Measurements from ENCODE around the gene GNG7.

Gene GNG7

GRCh38 chr19:2724148-2724557, 21.7 kb upstream of the GNG7 start:
- H3K27ac ChIP-seq (ENCODE audit: low read depth, low read length), result no peak overlapping the region
- no CpG with 5 or more reads among the region's 7 CpGs for WGBS (ENCODE audit: extremely low coverage, insufficient coverage, insufficient read length)
- no peak overlapping the region for H3K14ac ChIP-seq (ENCODE audit: low read length)
- H3K9ac ChIP-seq (ENCODE audit: low read length), result no peak overlapping the region
- peaks cover 6% of the 10 kb centered on the region for H3K9me3 ChIP-seq (ENCODE audit: insufficient read depth, low read depth, low read length)
- no peak overlapping the region for H2AK5ac ChIP-seq (ENCODE audit: low read length)
- no peak for DNase-seq
- no peak overlapping the region for H3K4ac ChIP-seq (ENCODE audit: low read depth, low read length)
- no peak overlapping the region for H4K8ac ChIP-seq (ENCODE audit: low read depth, low read length)
- H2BK5ac ChIP-seq (ENCODE audit: low read depth, low read length, poor library complexity), result no peak overlapping the region
- H3K18ac ChIP-seq (ENCODE audit: low read length), result no peak overlapping the region
- peaks cover 4 to 11% of the 10 kb centered on the region in 2 experiments for H3K4me1 ChIP-seq (ENCODE audit: control insufficient read depth in 1 of 2, insufficient read depth in 2 of 2, low read length in 2 of 2)
- H3K36me3 ChIP-seq (ENCODE audit: control insufficient read depth in 1 of 2, insufficient read depth in 2 of 2, low read length in 2 of 2), result no peaks in the 10 kb centered on the region
- H3K79me2 ChIP-seq (ENCODE audit: control insufficient read depth, insufficient read depth, low read length, poor library complexity), result no peaks in the 10 kb centered on the region
- H2BK12ac ChIP-seq (ENCODE audit: low read length), result no peak overlapping the region
- no peak overlapping the region for H3K4me2 ChIP-seq (ENCODE audit: low read length)
- no peak overlapping the region for H3K4me3 ChIP-seq (ENCODE audit: low read depth, low read length)
- H3K79me1 ChIP-seq (ENCODE audit: low read length), result no peaks in the 10 kb centered on the region
- no peak overlapping the region for H3K23ac ChIP-seq (ENCODE audit: low read length)
- no peak overlapping the region for H2AFZ ChIP-seq (ENCODE audit: insufficient read depth, low read length, poor library complexity)
- H4K91ac ChIP-seq (ENCODE audit: low read depth, low read length), result no peak overlapping the region
- peaks cover 32% of the 10 kb centered on the region for H3K27me3 ChIP-seq (ENCODE audit: insufficient read depth, low read length)
- H4K12ac ChIP-seq (ENCODE audit: low read depth, low read length), result no peak overlapping the region
- H2BK120ac ChIP-seq (ENCODE audit: insufficient read depth, low read length, poor library complexity), result no peak overlapping the region

- H3K79me1 ChIP-seq (ENCODE audit: low read length), result no peaks in the 10 kb centered on the region
- H3K27me3 ChIP-seq (ENCODE audit: insufficient read depth, low read length), result peaks cover 32% of the 10 kb centered on the region
- no CpG with 5 or more reads among the region's 14 CpGs for WGBS (ENCODE audit: extremely low coverage, insufficient coverage, insufficient read length)
- no peak overlapping the region for H3K4ac ChIP-seq (ENCODE audit: low read depth, low read length)
- DNase-seq, result no peak
- H3K14ac ChIP-seq (ENCODE audit: low read length), result no peak overlapping the region
- H3K23ac ChIP-seq (ENCODE audit: low read length), result no peak overlapping the region
- H3K4me2 ChIP-seq (ENCODE audit: low read length), result no peak overlapping the region
- no peak overlapping the region for H2BK120ac ChIP-seq (ENCODE audit: insufficient read depth, low read length, poor library complexity)
- no peak overlapping the region for H3K18ac ChIP-seq (ENCODE audit: low read length)
- H3K4me3 ChIP-seq (ENCODE audit: low read depth, low read length), result no peak overlapping the region
- H3K9me3 ChIP-seq (ENCODE audit: insufficient read depth, low read depth, low read length), result peaks cover 6% of the 10 kb centered on the region
- H4K12ac ChIP-seq (ENCODE audit: low read depth, low read length), result no peak overlapping the region
- H4K8ac ChIP-seq (ENCODE audit: low read depth, low read length), result no peak overlapping the region
- no peak overlapping the region for H4K91ac ChIP-seq (ENCODE audit: low read depth, low read length)
- no peaks in the 10 kb centered on the region for H3K79me2 ChIP-seq (ENCODE audit: control insufficient read depth, insufficient read depth, low read length, poor library complexity)
- no peaks in the 10 kb centered on the region for H3K36me3 ChIP-seq (ENCODE audit: control insufficient read depth in 1 of 2, insufficient read depth in 2 of 2, low read length in 2 of 2)
- H2BK12ac ChIP-seq (ENCODE audit: low read length), result no peak overlapping the region
- no peak overlapping the region for H2AK5ac ChIP-seq (ENCODE audit: low read length)
- no peak overlapping the region for H2AFZ ChIP-seq (ENCODE audit: insufficient read depth, low read length, poor library complexity)
- H2BK5ac ChIP-seq (ENCODE audit: low read depth, low read length, poor library complexity), result no peak overlapping the region
- peaks cover 4 to 11% of the 10 kb centered on the region in 2 experiments for H3K4me1 ChIP-seq (ENCODE audit: control insufficient read depth in 1 of 2, insufficient read depth in 2 of 2, low read length in 2 of 2)
- no peak overlapping the region for H3K9ac ChIP-seq (ENCODE audit: low read length)
- no peak overlapping the region for H3K27ac ChIP-seq (ENCODE audit: low read depth, low read length)
These were observed 21.3 kb upstream of the GNG7 start for GRCh38 chr19:2723747-2724146.

GRCh38 chr19:2723345-2723715, 20.8 kb upstream of the GNG7 start:
- H4K8ac ChIP-seq (ENCODE audit: low read depth, low read length), result no peak overlapping the region
- no peak overlapping the region for H3K27ac ChIP-seq (ENCODE audit: low read depth, low read length)
- H4K12ac ChIP-seq (ENCODE audit: low read depth, low read length), result no peak overlapping the region
- no peaks in the 10 kb centered on the region for H3K79me1 ChIP-seq (ENCODE audit: low read length)
- peaks cover 6% of the 10 kb centered on the region for H3K9me3 ChIP-seq (ENCODE audit: insufficient read depth, low read depth, low read length)
- peaks cover 4 to 11% of the 10 kb centered on the region in 2 experiments for H3K4me1 ChIP-seq (ENCODE audit: control insufficient read depth in 1 of 2, insufficient read depth in 2 of 2, low read length in 2 of 2)
- H3K14ac ChIP-seq (ENCODE audit: low read length), result no peak overlapping the region
- no peak overlapping the region for H2BK5ac ChIP-seq (ENCODE audit: low read depth, low read length, poor library complexity)
- no peak overlapping the region for H3K4ac ChIP-seq (ENCODE audit: low read depth, low read length)
- no peak overlapping the region for H3K23ac ChIP-seq (ENCODE audit: low read length)
- no peak overlapping the region for H3K9ac ChIP-seq (ENCODE audit: low read length)
- peaks cover 32% of the 10 kb centered on the region for H3K27me3 ChIP-seq (ENCODE audit: insufficient read depth, low read length)
- no peaks in the 10 kb centered on the region for H3K79me2 ChIP-seq (ENCODE audit: control insufficient read depth, insufficient read depth, low read length, poor library complexity)
- H3K18ac ChIP-seq (ENCODE audit: low read length), result no peak overlapping the region
- no peak overlapping the region for H2BK120ac ChIP-seq (ENCODE audit: insufficient read depth, low read length, poor library complexity)
- no peak overlapping the region for H4K91ac ChIP-seq (ENCODE audit: low read depth, low read length)
- H2AFZ ChIP-seq (ENCODE audit: insufficient read depth, low read length, poor library complexity), result no peak overlapping the region
- no peak overlapping the region for H3K4me3 ChIP-seq (ENCODE audit: low read depth, low read length)
- no peak for DNase-seq
- no peak overlapping the region for H2BK12ac ChIP-seq (ENCODE audit: low read length)
- no CpG with 5 or more reads among the region's 13 CpGs for WGBS (ENCODE audit: extremely low coverage, insufficient coverage, insufficient read length)
- H3K36me3 ChIP-seq (ENCODE audit: control insufficient read depth in 1 of 2, insufficient read depth in 2 of 2, low read length in 2 of 2), result no peaks in the 10 kb centered on the region
- H2AK5ac ChIP-seq (ENCODE audit: low read length), result no peak overlapping the region
- no peak overlapping the region for H3K4me2 ChIP-seq (ENCODE audit: low read length)

GRCh38 chr19:2722541-2723344, 20.2 kb upstream of the GNG7 start:
- Histone ChIP-seq H3K79me1 (ENCODE audit: low read length) (no peaks in the 10 kb centered on the region), H2AK5ac (ENCODE audit: low read length) (no peak overlapping the region), H2BK12ac (ENCODE audit: low read length) (no peak overlapping the region), H4K8ac (ENCODE audit: low read depth, low read length) (no peak overlapping the region), H4K91ac (ENCODE audit: low read depth, low read length) (no peak overlapping the region), H3K9ac (ENCODE audit: low read length) (no peak overlapping the region), H3K23ac (ENCODE audit: low read length) (no peak overlapping the region), H3K79me2 (ENCODE audit: control insufficient read depth, insufficient read depth, low read length, poor library complexity) (no peaks in the 10 kb centered on the region), H4K12ac (ENCODE audit: low read depth, low read length) (no peak overlapping the region), H2BK120ac (ENCODE audit: insufficient read depth, low read length, poor library complexity) (no peak overlapping the region), H3K4ac (ENCODE audit: low read depth, low read length) (no peak overlapping the region), H2BK5ac (ENCODE audit: low read depth, low read length, poor library complexity) (no peak overlapping the region), H3K4me3 (ENCODE audit: low read depth, low read length) (no peak overlapping the region), H2AFZ (ENCODE audit: insufficient read depth, low read length, poor library complexity) (no peak overlapping the region), H3K4me1 (ENCODE audit: control insufficient read depth in 1 of 2, insufficient read depth in 2 of 2, low read length in 2 of 2) (peaks cover 4 to 8% of the 10 kb centered on the region in 2 experiments), H3K18ac (ENCODE audit: low read length) (no peak overlapping the region), H3K36me3 (ENCODE audit: control insufficient read depth in 1 of 2, insufficient read depth in 2 of 2, low read length in 2 of 2) (no peaks in the 10 kb centered on the region), H3K27me3 (ENCODE audit: insufficient read depth, low read length) (peaks cover 32% of the 10 kb centered on the region), H3K27ac (ENCODE audit: low read depth, low read length) (no peak overlapping the region), H3K14ac (ENCODE audit: low read length) (no peak overlapping the region), H3K4me2 (ENCODE audit: low read length) (no peak overlapping the region), H3K9me3 (ENCODE audit: insufficient read depth, low read depth, low read length) (peaks cover 6% of the 10 kb centered on the region)
- peak; percentile 50 to 70 for DNase-seq
- WGBS (ENCODE audit: extremely low coverage, insufficient coverage, insufficient read length), result no CpG with 5 or more reads among the region's 28 CpGs
